ENCODE measurements around the gene PLPP3. TPM values are rescaled to one million over a fixed set of nuclear protein-coding genes. Genes with fewer than 3 reads are reported as not detected.

The PLPP3 gene
- total RNA-seq, 1 experiment from 2014 or later: 26.5 TPM

Small RNA genes lying within 50 kb of the gene (small RNA-seq; reads per million reads assigned to genes)
- 0 reads per million in 2 experiments for gene AC099789.1

Other genes with a start within 250 kb of the PLPP3 start
- 2.9 and 3.2 TPM in 2 replicates for gene PRKAA2, start 65.8 kb upstream of the PLPP3 start, total RNA-seq (2014; rRNA removed; shearing (Covaris generic))
- gene FYB2, start 239.8 kb upstream of the PLPP3 start, total RNA-seq (2014; rRNA removed; shearing (Covaris generic)): not detected in 2 replicates

All from SK-MEL-5 (cell line).